PC-9 (cell line): ENCODE data around the gene FAM72A.
"Not testable (repeated sequence)": the region's sequence is repeated elsewhere in the genome, so short reads cannot be mapped to it uniquely, and the experiment has no call there.

Source experiments
- EZH2 ChIP-seq: fragments of 200-600 bp; sonication (generic); IDR thresholded peaks from 2 replicates; pipeline ENCODE4 v1.8.0; 2017; ENCODE audit warnings: antibody characterized with exemption, low read depth
- TF ChIP-seq, protein P1 (sequence below): fragments of 200-600 bp; sonication (generic); conservative IDR thresholded peaks from 2 replicates; pipeline ENCODE4 v1.6.1; 2017; ENCODE audit warnings: mixed run types, antibody characterized with exemption, mild to moderate bottlenecking, moderate library complexity

DNA sequence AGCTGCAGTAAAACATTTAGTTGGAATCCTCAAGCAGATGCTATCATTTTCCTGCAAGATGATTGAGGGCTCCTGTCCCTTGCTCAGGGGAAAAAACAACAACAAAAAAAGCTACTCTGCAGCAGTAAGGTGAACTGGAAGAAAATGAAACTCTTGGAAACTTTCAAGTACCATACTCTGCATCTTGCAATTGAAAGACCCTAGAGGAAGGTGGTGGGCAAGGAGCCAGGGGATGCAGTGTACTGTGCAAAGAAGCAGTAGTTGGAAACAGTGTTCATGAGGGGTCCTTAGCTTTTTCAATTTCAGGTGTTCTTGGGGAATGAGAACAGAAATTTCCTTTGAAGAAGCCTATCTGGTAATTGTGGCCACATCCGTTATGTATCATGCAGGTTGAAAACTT, 8.2 kb upstream of the FAM72A start:
- TF ChIP-seq EZH2, result not testable (repeated sequence)
- TF ChIP-seq, protein P1, sequence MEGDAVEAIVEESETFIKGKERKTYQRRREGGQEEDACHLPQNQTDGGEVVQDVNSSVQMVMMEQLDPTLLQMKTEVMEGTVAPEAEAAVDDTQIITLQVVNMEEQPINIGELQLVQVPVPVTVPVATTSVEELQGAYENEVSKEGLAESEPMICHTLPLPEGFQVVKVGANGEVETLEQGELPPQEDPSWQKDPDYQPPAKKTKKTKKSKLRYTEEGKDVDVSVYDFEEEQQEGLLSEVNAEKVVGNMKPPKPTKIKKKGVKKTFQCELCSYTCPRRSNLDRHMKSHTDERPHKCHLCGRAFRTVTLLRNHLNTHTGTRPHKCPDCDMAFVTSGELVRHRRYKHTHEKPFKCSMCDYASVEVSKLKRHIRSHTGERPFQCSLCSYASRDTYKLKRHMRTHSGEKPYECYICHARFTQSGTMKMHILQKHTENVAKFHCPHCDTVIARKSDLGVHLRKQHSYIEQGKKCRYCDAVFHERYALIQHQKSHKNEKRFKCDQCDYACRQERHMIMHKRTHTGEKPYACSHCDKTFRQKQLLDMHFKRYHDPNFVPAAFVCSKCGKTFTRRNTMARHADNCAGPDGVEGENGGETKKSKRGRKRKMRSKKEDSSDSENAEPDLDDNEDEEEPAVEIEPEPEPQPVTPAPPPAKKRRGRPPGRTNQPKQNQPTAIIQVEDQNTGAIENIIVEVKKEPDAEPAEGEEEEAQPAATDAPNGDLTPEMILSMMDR, result not testable (repeated sequence)
